Fibroblast of pulmonary artery (primary cell): ENCODE results near the gene GNB3.
"Not testable (repeated sequence)": the region's sequence is repeated elsewhere in the genome, so short reads cannot be mapped to it uniquely, and the experiment has no call there.

Source experiments
- DNase-seq: peaks from one replicate; pipeline ENCODE4 v3.0.0-alpha.2; 2010; ENCODE audit warnings: low read depth
- H3K4me3 ChIP-seq: replicated peaks from 2 replicates; pipeline ENCODE4 v1.5.1; 2011; ENCODE audit warnings: low read depth, mild to moderate bottlenecking, control low read depth, low read length, moderate library complexity
- CTCF ChIP-seq: IDR thresholded peaks from 2 replicates; pipeline ENCODE4 v1.5.1; 2011; ENCODE audit warnings: mild to moderate bottlenecking, control low read depth, low read length, inconsistent platforms; ENCODE audit errors: missing control alignments

GNB3 gene

DNA sequence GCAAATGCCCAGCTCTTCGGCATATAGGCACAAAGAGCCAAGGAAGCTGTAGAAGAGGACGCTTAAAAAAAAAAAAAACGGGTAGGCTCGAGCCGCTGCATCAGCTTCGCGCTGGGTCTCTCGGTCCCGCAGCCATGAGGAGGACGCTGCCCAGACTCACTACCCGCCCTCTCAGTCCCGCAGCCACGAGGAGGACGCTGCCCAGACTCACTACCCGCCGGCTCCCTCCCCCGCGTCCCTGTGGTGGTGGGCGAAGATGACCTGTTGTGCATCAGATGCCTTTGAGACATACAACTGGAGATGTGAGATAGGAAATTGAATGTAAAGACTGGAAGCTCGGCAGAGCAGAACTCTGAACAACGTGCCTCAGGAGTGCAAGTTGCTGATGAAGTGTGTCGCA, 43.8 kb downstream of the GNB3 start:
- DNase-seq = no peak
- TF ChIP-seq CTCF = no peak
- H3K4me3 ChIP-seq = no peak overlapping the region

GRCh38 chr12:6886206-6886999, 45.7 kb downstream of the GNB3 start:
- not testable (repeated sequence) for H3K4me3 ChIP-seq

DNA sequence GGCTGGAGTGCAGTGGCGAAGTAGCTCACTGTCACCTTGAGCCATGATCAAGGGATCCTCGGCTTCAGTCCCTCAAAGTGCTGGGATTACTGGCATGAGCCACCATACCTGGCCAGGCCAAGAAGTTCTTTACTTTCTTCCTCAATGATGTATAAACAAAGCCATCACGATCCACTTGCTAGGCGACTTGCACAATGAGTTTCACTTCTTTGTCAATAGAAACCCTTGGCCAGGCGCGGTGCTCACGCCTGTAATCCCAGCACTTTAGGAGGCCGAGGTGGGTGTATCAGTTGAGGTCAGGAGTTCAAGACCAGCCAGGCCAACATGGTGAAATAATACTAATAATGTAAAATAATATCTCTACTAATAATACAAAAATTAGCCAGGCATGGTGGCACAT, 46.7 kb downstream of the GNB3 start:
- no peak for TF ChIP-seq CTCF
- no peak for DNase-seq
- H3K4me3 ChIP-seq = no peak overlapping the region

More at GRCh38 chr12:6886206-6886999, 45.7 kb downstream of the GNB3 start:
- DNase-seq = not testable (repeated sequence)

DNA sequence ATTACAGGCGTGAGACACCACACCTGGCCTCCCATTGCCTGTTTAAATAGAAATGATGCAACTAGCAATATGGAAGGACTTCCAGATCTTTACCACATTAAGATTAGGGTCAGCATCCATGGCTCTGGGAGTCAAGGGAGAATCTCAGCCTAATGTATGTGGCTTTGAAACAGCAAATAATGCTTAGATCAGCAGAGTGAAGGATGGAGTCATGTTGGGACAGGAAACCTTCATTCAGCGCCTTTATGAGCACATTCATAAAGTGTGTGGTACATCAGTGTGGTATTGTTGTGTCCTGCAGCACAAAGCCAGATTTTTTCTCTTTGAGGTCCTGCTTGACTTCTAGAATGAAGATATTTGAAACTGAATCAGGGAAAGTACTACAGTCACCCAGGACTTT, 47.6 kb downstream of the GNB3 start:
- TF ChIP-seq CTCF = no peak
- H3K4me3 ChIP-seq = no peak overlapping the region
- DNase-seq = no peak

- H3K4me3 ChIP-seq, DNase-seq: not testable (repeated sequence)
These were observed 48.1 kb downstream of the GNB3 start for GRCh38 chr12:6888794-6889193.

DNA sequence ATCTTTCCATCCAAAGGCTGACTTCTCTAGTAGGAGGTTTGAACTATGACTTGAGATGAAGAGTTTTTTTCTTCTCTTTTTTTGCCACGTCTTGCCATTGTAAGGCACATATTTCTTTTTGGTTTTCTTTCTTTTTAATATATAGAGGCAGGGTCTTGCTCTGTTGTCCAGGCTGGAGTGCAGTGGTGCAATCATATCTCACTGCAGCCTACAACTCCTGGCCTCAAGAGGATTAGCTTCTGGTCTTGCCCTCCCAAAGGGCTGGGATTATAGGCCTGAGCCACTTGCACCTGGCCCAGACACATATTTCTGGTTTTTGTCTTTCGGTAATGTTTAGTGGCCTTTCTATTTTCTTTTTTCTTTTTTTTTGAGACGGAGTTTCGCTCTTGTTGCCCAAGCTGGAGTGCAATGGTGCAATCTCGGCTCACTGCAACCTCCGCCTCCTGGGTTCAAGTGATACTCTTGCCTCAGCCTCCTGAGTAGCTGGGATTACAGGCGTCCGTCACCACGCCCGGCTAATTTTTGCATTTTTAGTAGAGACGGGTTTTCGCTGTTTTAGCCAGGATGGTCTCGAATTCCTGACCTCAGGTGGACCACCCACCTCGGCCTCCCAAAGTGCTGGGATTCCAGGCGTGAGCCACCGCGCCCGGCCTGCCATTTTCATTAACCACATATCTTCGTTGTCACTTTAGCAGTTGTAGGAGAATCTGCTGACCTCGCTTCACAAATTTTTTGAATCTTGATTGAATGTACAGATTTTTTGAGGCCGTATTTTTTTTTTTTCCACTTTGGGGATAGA, 49.2 kb downstream of the GNB3 start:
- not testable (repeated sequence) for H3K4me3 ChIP-seq, DNase-seq

GRCh38 chr12:6890789-6891645, 50.3 kb downstream of the GNB3 start:
- peak overlapping the region; percentile 50 for H3K4me3 ChIP-seq
- peak; percentile 97 for DNase-seq
- TF ChIP-seq CTCF = peak; percentile 43

DNA sequence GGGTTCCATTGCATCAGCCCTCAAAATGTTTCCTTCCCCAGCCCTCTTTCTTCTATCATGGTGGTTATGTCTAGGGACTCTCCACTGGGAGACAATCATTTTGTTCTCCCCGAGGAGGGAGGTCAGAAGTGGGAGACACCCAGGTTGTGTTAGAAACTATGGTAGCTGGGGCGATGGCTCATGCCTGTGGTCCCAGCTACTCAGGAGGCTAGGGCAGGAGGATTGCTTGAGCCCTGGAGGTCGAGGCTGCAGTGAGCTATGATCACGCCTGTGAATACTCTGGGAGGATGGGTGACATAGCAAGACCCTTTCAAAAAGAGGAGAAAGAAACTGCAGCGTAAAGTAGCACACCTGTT, 50.9 kb downstream of the GNB3 start:
- DNase-seq = no peak
- no peak for TF ChIP-seq CTCF
- H3K4me3 ChIP-seq = peak overlapping the region; percentile 50

DNA sequence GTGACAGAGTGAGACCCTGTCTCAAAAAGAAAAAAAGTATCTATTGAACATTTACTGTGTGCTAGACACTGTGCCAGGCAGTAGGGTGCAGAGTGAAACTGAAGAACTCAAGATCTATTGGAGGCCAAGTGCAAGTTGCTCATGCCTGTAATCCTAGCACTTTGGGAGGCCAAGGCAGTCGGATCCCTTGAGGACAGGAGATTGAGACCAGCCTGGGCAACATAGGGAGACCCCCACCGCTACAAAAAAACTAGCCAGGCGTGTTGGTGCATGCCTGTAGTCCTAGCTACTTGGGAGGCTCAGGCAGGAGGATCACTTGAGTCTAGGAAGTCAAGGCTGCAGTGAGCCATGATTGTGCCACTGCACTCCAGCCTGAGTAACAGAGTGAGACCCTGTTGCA, 52.0 kb downstream of the GNB3 start:
- not testable (repeated sequence) for DNase-seq

More for the DNA sequence above, 52.0 kb downstream of the GNB3 start:
- not testable (repeated sequence) for H3K4me3 ChIP-seq
